ENCODE results near the gene PNPLA7.

Gene PNPLA7

DNA sequence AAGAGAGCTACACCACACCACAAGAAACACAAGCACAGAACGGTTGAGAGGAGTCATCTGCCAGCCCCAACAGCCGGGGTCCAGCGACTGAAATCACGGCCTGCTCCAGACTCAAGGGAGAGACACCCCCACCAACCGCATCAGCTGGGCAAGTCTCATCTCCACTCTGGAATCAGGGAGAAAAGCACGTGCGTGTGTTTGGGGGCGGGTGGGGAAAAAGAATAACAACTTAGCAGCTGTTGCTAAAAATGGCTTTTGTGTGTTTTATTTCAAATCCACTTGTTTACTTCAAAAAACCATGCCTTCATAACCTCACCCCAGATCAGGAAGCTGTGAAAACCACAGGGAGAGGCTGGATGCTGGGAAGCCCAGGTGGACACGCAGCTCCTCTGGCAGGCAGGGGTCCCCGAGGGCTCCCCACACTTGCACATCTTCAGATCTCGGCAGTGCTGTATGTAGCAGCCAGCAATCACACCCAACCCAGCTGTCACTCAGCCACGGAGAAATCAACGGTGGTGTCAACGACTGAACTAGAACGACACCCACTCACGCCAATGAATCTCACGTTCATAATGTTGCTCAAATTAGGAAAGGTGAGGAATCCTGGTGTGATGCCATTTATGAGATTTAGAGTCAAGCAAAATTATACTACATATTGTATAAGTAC is 19.0 kb downstream of the PNPLA7 start:
- no peaks in the 10 kb centered on the region for H3K27me3 ChIP-seq (ENCODE audit: insufficient read depth, low read depth, severe bottlenecking)
- DNase-seq = no peak
- TF ChIP-seq, protein P1, sequence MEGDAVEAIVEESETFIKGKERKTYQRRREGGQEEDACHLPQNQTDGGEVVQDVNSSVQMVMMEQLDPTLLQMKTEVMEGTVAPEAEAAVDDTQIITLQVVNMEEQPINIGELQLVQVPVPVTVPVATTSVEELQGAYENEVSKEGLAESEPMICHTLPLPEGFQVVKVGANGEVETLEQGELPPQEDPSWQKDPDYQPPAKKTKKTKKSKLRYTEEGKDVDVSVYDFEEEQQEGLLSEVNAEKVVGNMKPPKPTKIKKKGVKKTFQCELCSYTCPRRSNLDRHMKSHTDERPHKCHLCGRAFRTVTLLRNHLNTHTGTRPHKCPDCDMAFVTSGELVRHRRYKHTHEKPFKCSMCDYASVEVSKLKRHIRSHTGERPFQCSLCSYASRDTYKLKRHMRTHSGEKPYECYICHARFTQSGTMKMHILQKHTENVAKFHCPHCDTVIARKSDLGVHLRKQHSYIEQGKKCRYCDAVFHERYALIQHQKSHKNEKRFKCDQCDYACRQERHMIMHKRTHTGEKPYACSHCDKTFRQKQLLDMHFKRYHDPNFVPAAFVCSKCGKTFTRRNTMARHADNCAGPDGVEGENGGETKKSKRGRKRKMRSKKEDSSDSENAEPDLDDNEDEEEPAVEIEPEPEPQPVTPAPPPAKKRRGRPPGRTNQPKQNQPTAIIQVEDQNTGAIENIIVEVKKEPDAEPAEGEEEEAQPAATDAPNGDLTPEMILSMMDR (IDR thresholded peaks at IDR 0.05; ENCODE audit: low read depth, low read length) = no peak

DNA sequence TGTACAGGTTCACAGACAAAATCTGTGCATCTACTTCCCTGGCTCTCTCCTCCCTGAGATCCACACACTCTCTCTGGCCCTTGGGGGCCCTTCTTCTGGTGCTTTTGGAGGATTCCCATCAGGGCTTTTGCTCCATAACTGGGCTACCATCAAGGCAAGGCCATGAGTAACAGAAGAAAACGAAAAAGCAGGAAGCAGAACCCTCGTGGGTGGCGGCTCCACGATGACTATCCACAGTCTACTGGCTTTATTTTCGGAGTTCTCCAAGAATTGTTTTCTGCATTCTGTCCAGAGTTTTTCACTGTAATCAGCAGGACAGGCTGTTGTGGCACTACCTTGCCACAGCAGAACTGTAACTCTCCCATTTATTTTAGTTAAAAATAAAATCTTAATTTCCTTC is 19.9 kb downstream of the PNPLA7 start:
- H3K36me3 ChIP-seq = no peaks in the 10 kb centered on the region
- H3K9me3 ChIP-seq (ENCODE audit: severe bottlenecking) = no peaks in the 10 kb centered on the region
- no peak for DNase-seq
- no peak overlapping the region for H3K27ac ChIP-seq
- no peaks in the 10 kb centered on the region for H3K27me3 ChIP-seq (ENCODE audit: insufficient read depth, low read depth, severe bottlenecking)
- TF ChIP-seq, protein P1 (IDR thresholded peaks at IDR 0.05; ENCODE audit: low read depth, low read length) = no peak
- H3K4me3 ChIP-seq (ENCODE audit: low read depth, low read length) = no peak overlapping the region

More for the DNA sequence above, 19.0 kb downstream of the PNPLA7 start:
- Histone ChIP-seq H3K4me3 (ENCODE audit: low read depth, low read length) (no peak overlapping the region), H3K36me3 (no peaks in the 10 kb centered on the region), H3K27ac (no peak overlapping the region), H3K9me3 (ENCODE audit: severe bottlenecking) (no peaks in the 10 kb centered on the region)

DNA sequence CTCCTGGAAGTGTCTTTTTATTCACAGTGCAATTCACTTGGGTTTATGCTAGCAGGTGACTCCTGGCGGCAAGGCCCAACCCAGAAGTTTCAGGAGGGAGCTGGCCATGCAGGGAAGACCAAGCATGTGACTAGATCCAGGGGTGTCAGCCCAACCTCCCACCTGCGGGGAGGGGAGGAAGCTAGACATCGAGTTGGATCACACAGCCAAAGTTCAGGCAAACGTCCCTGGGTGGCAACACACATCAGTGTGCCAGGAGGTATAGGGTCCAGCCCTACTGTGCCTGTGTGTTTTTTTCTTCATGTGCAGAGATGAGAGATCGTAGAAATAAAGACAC is 25.3 kb downstream of the PNPLA7 start:
- H3K4me3 ChIP-seq (ENCODE audit: low read depth, low read length) = no peak overlapping the region
- H3K9me3 ChIP-seq (ENCODE audit: severe bottlenecking) = no peaks in the 10 kb centered on the region
- DNase-seq = no peak
- H3K27me3 ChIP-seq (ENCODE audit: insufficient read depth, low read depth, severe bottlenecking) = no peaks in the 10 kb centered on the region
- H3K36me3 ChIP-seq = no peaks in the 10 kb centered on the region
- H3K27ac ChIP-seq = no peak overlapping the region
- TF ChIP-seq, protein P1 (IDR thresholded peaks at IDR 0.05; ENCODE audit: low read depth, low read length) = no peak

DNA sequence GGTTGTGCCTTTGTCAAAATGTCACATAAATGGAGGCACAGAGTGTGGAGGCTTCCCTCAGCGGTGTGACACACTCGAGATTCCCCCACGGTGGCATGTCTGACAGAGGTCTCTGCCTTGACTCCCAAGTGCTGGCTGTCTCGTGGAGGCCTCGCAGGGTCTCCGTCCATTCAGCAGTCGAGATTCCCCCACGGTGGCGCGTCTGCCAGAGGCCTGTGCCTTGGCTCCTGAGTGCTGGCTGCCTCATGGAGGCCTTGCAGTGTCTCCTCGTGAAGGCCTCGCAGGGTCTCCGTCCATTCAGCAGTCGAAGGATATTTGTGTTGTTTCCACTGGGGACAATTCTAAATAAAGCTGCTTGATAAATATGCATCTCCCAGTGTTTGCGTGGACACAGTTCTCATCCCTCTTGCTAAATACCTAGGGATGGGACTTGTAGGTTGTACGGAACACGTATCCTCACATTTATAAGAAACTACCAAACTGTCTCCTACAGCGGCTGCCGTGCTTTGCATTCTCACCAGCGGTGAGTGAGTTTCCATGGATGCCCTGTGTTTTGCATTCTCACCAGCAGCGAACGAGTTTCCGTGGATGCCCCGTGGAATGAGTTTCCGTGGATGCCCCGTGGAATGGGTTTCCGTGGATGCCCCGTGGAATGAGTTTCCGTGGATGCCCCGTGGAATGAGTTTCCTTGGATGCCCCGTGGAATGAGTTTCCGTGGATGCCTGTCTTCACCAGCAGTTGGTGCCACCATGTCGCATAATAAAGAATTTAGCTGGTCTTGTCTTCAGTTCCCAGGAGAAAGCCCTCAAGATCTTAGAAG is 25.8 kb downstream of the PNPLA7 start:
- H3K9me3 ChIP-seq (ENCODE audit: severe bottlenecking) = no peaks in the 10 kb centered on the region
- no peak overlapping the region for H3K27ac ChIP-seq
- no peak for DNase-seq
- TF ChIP-seq, protein P1 (IDR thresholded peaks at IDR 0.05; ENCODE audit: low read depth, low read length) = no peak
- H3K36me3 ChIP-seq = no peaks in the 10 kb centered on the region
- no peaks in the 10 kb centered on the region for H3K27me3 ChIP-seq (ENCODE audit: insufficient read depth, low read depth, severe bottlenecking)
- no peak overlapping the region for H3K4me3 ChIP-seq (ENCODE audit: low read depth, low read length)

DNA sequence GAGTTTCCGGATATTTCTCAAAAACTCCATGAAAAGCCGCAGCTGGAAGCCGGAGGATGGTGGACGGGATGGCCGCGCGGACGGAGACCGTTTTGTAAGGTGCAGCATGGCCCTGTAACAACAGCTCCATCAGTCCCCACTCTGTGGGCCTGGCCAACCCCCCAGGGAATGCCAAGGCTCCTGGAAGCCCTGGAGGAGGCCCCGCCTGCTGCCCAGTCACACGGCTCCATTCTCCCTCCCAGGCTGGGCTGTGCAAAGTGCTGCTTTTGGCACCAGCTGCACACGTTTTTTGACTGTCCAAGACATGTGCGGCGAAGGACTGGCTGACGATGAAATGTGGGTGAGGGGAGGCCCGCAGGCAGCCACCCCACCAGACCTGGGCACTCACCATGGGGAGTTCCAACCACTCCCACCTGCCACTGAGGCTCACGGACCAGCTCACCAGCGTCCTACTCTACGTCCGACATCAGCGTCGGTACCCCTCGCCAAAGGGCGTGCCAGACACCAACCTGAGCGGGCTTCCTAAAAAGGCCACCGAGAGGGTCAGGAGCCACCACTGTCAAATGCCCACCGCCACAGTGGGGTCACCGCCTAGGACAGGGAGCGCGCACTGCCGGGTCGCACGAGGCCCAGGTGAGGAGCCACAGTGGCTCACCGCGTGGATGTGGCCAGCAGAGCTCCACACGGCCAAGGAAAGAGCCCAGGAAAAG is 27.3 kb downstream of the PNPLA7 start:
- H3K27ac ChIP-seq = no peak overlapping the region
- TF ChIP-seq, protein P1 (IDR thresholded peaks at IDR 0.05; ENCODE audit: low read depth, low read length) = no peak
- H3K9me3 ChIP-seq (ENCODE audit: severe bottlenecking) = no peaks in the 10 kb centered on the region
- H3K27me3 ChIP-seq (ENCODE audit: insufficient read depth, low read depth, severe bottlenecking) = no peaks in the 10 kb centered on the region
- no peak overlapping the region for H3K4me3 ChIP-seq (ENCODE audit: low read depth, low read length)
- DNase-seq = no peak
- H3K36me3 ChIP-seq = no peaks in the 10 kb centered on the region
